Ascending aorta (tissue), 2 donors: ENCODE measurements around the gene DST. TPM values are rescaled to one million over a fixed set of nuclear protein-coding genes. Genes with fewer than 3 reads are reported as not detected.

Experiments used
- DNase-seq, 2 donors: peaks; one replicate each; pipeline ENCODE4 v3.0.0-alpha.2; 2019; ENCODE audit warnings: low spot score in 2 of 2
- H3K27ac ChIP-seq, 2 donors: fragments of 200-600 bp; sonication (generic); one replicate each; pipeline ENCODE4 v1.5.1; 2016 to 2017; ENCODE audit warnings: mild to moderate bottlenecking in 1 of 2
- H3K27me3 ChIP-seq: fragments of 200-600 bp; sonication (generic); one replicate; pipeline ENCODE4 v1.5.1; 2017
- H3K36me3 ChIP-seq, 2 donors: fragments of 200-600 bp; sonication (generic); one replicate each; pipeline ENCODE4 v1.5.1; 2016
- H3K4me1 ChIP-seq, 2 donors: fragments of 200-600 bp; sonication (generic); one replicate each; pipeline ENCODE4 v1.5.1; 2016 to 2017; ENCODE audit warnings: mild to moderate bottlenecking in 1 of 2
- H3K4me3 ChIP-seq, 2 donors: fragments of 200-600 bp; sonication (generic); one replicate each; pipeline ENCODE4 v1.5.1; 2016 to 2017; ENCODE audit warnings: mild to moderate bottlenecking in 1 of 2
- H3K9me3 ChIP-seq, 2 donors: fragments of 200-600 bp; sonication (generic); one replicate each; pipeline ENCODE4 v1.5.1; 2016
- CTCF ChIP-seq, 3 experiments: fragments of 200-600 bp in 2 of 3; fragments of 450-650 bp in 1 of 3; sonication (generic) in 2 of 3; IDR thresholded peaks; one replicate each; pipeline ENCODE4 v1.5.1; 2016 to 2019; ENCODE audit warnings: antibody characterized with exemption in 3 of 3, mild to moderate bottlenecking in 1 of 3, moderate library complexity in 1 of 3
- intact Hi-C: fragments of 100-400 bp; cut with DNase I; formaldehyde crosslinking; loops from one replicate; pipeline ENCODE4 v1.15.1; 2023
- total RNA-seq: library from RNA; depleted of rRNA; stranded (reverse); fragments of >200 nt; gene quantifications from one replicate; pipeline ENCODE4 v1.1.0, GENCODE V29; 2016

The DST gene
- total RNA-seq, 1 donor from 2014 or later, result 223 TPM

DNA sequence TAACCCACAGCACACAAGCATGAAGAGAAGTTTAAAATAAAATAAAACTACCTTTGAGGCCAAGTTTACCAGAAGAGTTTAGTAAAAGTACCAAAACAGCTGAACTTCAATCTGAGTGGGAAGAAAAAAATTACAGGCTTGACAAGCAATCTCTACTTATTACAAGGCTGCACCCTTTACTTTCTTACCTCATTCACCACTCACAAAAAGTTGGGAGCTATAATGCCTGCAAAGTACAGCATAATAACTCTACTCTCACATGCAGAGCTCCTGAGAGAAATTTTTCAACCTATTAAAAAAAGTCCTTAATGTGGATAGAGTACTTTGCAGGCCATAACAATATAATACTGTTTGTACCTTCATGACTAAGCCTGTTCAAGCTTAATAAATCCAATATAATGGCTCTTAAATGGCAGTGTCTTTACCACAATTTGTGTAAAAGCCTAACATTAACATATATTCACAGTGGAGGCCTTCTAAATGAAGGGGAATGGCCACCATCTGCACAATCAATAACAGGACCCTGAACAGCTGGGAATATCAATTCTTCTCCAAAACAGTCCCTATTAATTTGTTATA is 103.1 kb downstream of the DST start:
- DNase-seq, result no peak
- H3K27ac ChIP-seq, result peak overlapping the region; percentile 94 to 96
- H3K9me3 ChIP-seq, result no peaks in the 10 kb centered on the region
- intact Hi-C loops, result loop anchor here (5.0 kb wide), 1 partner anchor 32 kb away; no protein-coding TSS in a partner anchor
- no peak for TF ChIP-seq CTCF (IDR thresholded peaks at IDR 0.05)
- H3K4me3 ChIP-seq, result peak overlapping the region; percentile 53 to 84
- no peaks in the 10 kb centered on the region for H3K27me3 ChIP-seq
- peaks cover 7 to 22% of the 10 kb centered on the region in 2 donors for H3K36me3 ChIP-seq
- peaks cover 3 to 34% of the 10 kb centered on the region in 2 donors for H3K4me1 ChIP-seq

DNA sequence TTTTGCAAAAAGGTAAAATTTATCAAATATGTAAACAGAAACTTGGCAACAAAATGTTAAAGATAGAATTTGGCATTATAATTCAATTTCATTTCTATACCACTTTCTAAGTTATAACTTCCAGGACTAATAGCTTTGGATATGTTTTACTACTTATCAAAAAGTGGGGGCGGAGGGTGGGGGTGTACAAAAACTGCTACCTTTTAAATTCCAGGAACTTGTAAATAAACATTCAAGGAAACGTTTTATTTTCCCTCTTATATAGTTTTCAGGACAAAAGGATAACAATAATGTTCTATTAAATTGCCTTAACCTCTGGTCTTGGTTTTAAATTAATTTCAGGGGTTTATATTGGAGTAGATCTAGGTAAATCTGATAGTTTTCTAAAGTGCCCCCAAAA is 103.8 kb downstream of the DST start:
- Histone ChIP-seq H3K9me3 (no peaks in the 10 kb centered on the region), H3K27ac (peak overlapping the region; percentile 94 to 96), H3K4me3 (peak overlapping the region; percentile 53 to 84), H3K36me3 (peaks cover 7 to 29% of the 10 kb centered on the region in 2 donors), H3K4me1 (peaks cover 0 to 31% of the 10 kb centered on the region in 2 donors), H3K27me3 (no peaks in the 10 kb centered on the region)
- TF ChIP-seq CTCF (IDR thresholded peaks at IDR 0.05), result no peak
- intact Hi-C loops, result no loop called here
- DNase-seq, result no peak

GRCh38 chr6:56537223-56537770 is 105.4 kb downstream of the DST start:
- Histone ChIP-seq H3K4me3 (peak overlapping the region; percentile 53 to 84), H3K36me3 (peaks cover 7 to 41% of the 10 kb centered on the region in 2 donors), H3K9me3 (no peaks in the 10 kb centered on the region), H3K27ac (peak overlapping the region; percentile 94 to 96), H3K27me3 (no peaks in the 10 kb centered on the region), H3K4me1 (peaks cover 0 to 26% of the 10 kb centered on the region in 2 donors)
- DNase-seq, result no peak
- intact Hi-C loops, result no loop called here
- no peak for TF ChIP-seq CTCF (IDR thresholded peaks at IDR 0.05)

GRCh38 chr6:56536536-56536935 is 106.2 kb downstream of the DST start:
- peaks cover 0 to 26% of the 10 kb centered on the region in 2 donors for H3K4me1 ChIP-seq
- no peaks in the 10 kb centered on the region for H3K9me3 ChIP-seq
- H3K36me3 ChIP-seq, result peaks cover 15 to 48% of the 10 kb centered on the region in 2 donors
- intact Hi-C loops, result no loop called here
- DNase-seq, result no peak
- no peak for TF ChIP-seq CTCF (IDR thresholded peaks at IDR 0.05)
- H3K27ac ChIP-seq, result peak overlapping the region in 1 of 2 donors; percentile 14
- H3K4me3 ChIP-seq, result peak overlapping the region in 1 of 2 donors; percentile 84
- no peaks in the 10 kb centered on the region for H3K27me3 ChIP-seq

DNA sequence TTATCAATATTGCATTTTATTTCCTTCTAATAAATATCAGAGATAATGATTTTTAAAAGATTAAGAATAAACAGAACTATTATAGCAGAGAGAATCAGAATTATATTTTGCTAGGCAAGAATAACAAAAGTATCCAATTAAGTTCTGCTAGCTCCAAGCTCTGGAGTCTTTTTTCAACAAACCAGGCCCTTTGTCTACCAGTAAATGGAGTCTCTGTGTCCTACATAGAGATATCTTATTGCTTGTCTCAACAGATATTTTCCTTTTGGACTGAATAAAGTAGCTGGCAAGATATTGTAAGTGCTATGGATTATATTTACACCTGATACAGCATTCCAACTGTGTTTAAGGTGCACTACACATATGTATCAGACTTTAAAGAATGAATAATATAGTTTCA is 107.1 kb downstream of the DST start:
- no peak for TF ChIP-seq CTCF (IDR thresholded peaks at IDR 0.05)
- no peak for DNase-seq
- Histone ChIP-seq H3K4me1 (peaks cover 0 to 26% of the 10 kb centered on the region in 2 donors), H3K27me3 (no peaks in the 10 kb centered on the region), H3K9me3 (no peaks in the 10 kb centered on the region), H3K27ac (no peak overlapping the region), H3K36me3 (peaks cover 20 to 57% of the 10 kb centered on the region in 2 donors), H3K4me3 (peak overlapping the region in 1 of 2 donors; percentile 84)
- intact Hi-C loops, result no loop called here
